Activated effector memory CD4-positive, alpha-beta T cell treated with Interleukin-2 at 50 U/mL for 16 hours (primary cell): ENCODE results near the gene KRTAP3-2.

ENCODE experiments used
- DNase-seq: peaks from one replicate; pipeline ENCODE4 v3.0.0-alpha.2; 2020

KRTAP3-2 gene

DNA sequence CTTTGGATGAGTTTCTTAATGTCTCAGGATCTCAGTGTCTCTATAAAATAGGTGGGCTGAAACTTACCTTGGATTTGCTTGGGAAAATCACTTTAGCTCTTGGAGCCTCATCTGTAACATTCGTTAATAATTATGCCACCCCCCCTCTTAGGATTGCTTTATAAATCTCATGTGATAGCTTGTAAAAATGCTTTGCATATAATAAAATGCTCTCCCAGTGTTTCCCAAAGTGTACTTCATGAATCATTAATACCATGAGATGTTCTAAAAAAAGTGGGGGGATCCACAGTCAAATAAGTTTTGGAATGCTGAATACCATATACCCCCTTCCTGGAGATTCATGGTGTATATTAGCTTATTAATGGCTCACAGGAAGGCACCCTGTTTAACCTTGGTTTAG is 38.1 kb downstream of the KRTAP3-2 start:
- DNase-seq = no peak

DNA sequence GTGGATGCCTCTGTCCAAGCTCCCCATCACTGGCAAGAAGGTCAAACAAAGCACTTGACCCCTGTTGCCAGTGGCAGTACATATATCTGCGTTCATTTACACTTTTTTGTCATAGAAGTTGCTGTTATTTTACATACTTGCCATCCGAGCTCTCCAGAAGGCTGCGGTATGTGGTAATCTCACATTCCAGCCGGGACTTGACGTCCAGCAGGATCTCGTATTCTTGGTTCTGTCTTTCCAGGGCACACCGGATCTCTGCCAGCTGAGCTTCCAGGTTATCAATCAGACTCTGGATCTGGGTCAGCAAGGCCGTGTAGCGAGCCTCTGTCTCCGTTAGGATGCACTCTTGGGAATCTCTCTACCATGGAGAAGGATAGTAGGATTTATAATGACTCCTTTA is 39.6 kb downstream of the KRTAP3-2 start:
- DNase-seq = no peak

- DNase-seq = no peak
These were observed 41.4 kb downstream of the KRTAP3-2 start for GRCh38 chr17:40958086-40958953.

GRCh38 chr17:40956401-40957254 is 43.1 kb downstream of the KRTAP3-2 start:
- no peak for DNase-seq

DNA sequence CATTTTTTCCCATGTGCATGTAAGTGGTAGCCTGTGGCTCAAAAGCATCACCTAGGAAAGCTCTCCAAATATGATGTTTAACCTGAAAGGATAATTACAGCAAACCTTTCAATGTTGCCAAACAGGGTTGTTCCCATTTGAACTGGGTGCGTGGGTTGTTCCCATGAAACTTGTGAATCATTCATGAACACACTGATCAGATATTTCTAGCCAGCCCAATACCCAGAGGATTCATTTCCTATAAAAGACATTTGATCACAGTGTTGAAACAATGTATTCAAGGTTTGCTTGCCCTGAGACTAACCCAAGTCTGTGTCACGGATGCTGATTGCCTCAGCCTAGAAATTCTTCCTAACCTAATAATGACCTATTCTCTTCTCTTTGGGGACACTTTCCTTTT is 45.8 kb downstream of the KRTAP3-2 start:
- no peak for DNase-seq

DNA sequence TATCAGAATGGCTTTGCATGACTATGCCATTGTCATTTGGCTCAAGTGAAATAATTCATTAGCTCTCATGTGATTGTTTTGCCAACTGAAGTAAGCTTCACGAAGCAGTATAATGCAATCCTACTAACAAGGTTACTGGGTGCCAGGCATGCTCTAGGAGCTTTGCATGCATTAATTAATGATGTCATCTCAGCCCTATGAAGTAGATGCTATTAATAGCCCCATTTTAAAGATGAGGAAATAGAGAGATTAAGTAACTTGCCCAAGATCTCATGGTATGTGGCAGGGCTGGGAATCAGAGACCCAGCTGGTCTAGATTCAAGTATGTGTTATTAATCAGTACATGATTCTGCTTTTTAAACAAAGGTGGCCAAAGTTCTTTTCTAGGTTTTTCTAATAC is 47.0 kb downstream of the KRTAP3-2 start:
- DNase-seq = no peak

- no peak for DNase-seq
These were observed 47.6 kb downstream of the KRTAP3-2 start for GRCh38 chr17:40952154-40952553.

DNA sequence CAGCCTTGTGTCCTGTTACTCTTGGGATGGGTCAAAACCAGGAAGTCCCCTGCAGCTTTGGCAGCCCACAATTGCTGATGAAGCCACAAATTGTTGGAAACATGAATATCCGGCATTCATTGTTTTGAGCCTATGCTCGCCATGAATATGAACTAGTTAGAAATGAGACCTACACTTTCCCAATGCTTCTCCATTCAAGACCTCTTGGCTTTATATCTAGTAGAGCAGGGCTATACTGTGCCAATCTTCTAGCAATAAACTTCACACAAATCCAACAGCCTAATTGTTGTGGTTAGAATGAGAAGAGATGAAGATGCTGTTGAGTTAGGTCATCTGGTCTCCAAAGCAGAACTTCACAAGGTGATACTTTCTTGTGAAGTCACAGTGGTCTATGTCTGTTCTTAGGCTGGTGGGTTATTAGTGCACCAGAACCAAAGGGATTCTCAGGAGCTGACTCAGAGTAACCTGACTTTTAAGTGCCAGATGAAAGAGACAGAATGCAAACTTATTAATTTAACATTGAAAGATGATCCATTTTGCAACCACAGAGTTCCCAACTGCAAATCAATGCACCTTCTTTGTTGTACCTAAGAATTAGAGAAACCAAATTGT is 48.6 kb downstream of the KRTAP3-2 start:
- no peak for DNase-seq

- DNase-seq = no peak
These were observed 49.5 kb downstream of the KRTAP3-2 start for GRCh38 chr17:40950176-40950575.

- no peak for DNase-seq
These were observed 50.3 kb downstream of the KRTAP3-2 start for GRCh38 chr17:40949418-40949817.
